ENCODE data around the gene DNAJC2.

Gene DNAJC2

GRCh38 chr7:103349805-103350204, 5.2 kb upstream of the DNAJC2 start:
- H3K4me3 ChIP-seq (replicated peaks; ENCODE audit: low read depth, low read length), result peak overlapping the region; percentile 76; the same call in 1 of the 2 replicates
- no peak for DNase-seq (ENCODE audit: extremely low read depth, low read depth)
- TF ChIP-seq CTCF (IDR thresholded peaks at IDR 0.05; ENCODE audit: low read depth, low read length, missing control alignments), result no peak

GRCh38 chr7:103348959-103349358, 4.4 kb upstream of the DNAJC2 start:
- H3K4me3 ChIP-seq (replicated peaks; ENCODE audit: low read depth, low read length), result peak overlapping the region; percentile 76
- TF ChIP-seq CTCF (IDR thresholded peaks at IDR 0.05; ENCODE audit: low read depth, low read length, missing control alignments), result no peak
- DNase-seq (ENCODE audit: extremely low read depth, low read depth), result no peak

GRCh38 chr7:103348452-103348851, 3.9 kb upstream of the DNAJC2 start:
- no peak for DNase-seq (ENCODE audit: extremely low read depth, low read depth)
- TF ChIP-seq CTCF (IDR thresholded peaks at IDR 0.05; ENCODE audit: low read depth, low read length, missing control alignments), result no peak

GRCh38 chr7:103347507-103348267, 3.1 kb upstream of the DNAJC2 start, which contains the start of gene PSMC2:
PSMC2 (plus strand) TSS chr7:103347643; CDS start chr7:103347712, 69 bp downstream.
- DNase-seq (ENCODE audit: extremely low read depth, low read depth), result peak; percentile 73
- no peak for TF ChIP-seq CTCF (IDR thresholded peaks at IDR 0.05; ENCODE audit: low read depth, low read length, missing control alignments)
- peak within 1 kb of the TSS; percentile 76 for H3K4me3 ChIP-seq (replicated peaks; ENCODE audit: low read depth, low read length)

More at GRCh38 chr7:103348452-103348851, 3.9 kb upstream of the DNAJC2 start:
- H3K4me3 ChIP-seq (replicated peaks; ENCODE audit: low read depth, low read length), result peak overlapping the region; percentile 76

GRCh38 chr7:103346396-103346795, 1.8 kb upstream of the DNAJC2 start:
- no peak for DNase-seq (ENCODE audit: extremely low read depth, low read depth)
- no peak overlapping the region for H3K4me3 ChIP-seq (replicated peaks; ENCODE audit: low read depth, low read length)
- no peak for TF ChIP-seq CTCF (IDR thresholded peaks at IDR 0.05; ENCODE audit: low read depth, low read length, missing control alignments)

- TF ChIP-seq CTCF (IDR thresholded peaks at IDR 0.05; ENCODE audit: low read depth, low read length, missing control alignments), result no peak
- peak overlapping the region; percentile 86 for H3K4me3 ChIP-seq (replicated peaks; ENCODE audit: low read depth, low read length)
- no peak for DNase-seq (ENCODE audit: extremely low read depth, low read depth)
These were observed 662 bp downstream of the DNAJC2 start for GRCh38 chr7:103343758-103344452.

Measured in HFF-Myc (cell line).